Measurements from ENCODE around the gene HIPK1. TPM values are rescaled to one million over a fixed set of nuclear protein-coding genes. Genes with fewer than 3 reads are reported as not detected.
A peak's percentile ranks its signal among the peaks of the same experiment; 100 is the strongest.

HIPK1 gene
- total RNA-seq, 3 donors from 2014 or later (not counting 1 experiment from before 2014, with no cell fraction given) = 238 to 283 (median 261) TPM

- Histone ChIP-seq H3K4me3 (ENCODE audit: low read length) (peak overlapping the region; percentile 70), H3K9me3 (ENCODE audit: control insufficient read depth, insufficient read depth, low read length) (no peaks in the 10 kb centered on the region), H3K27me3 (ENCODE audit: control insufficient read depth, insufficient read depth, low read length) (no peaks in the 10 kb centered on the region), H3K36me3 (ENCODE audit: control insufficient read depth, insufficient read depth, low read length) (peaks cover 33% of the 10 kb centered on the region), H3K27ac (ENCODE audit: low read length) (peak overlapping the region; percentile 93), H3K4me1 (ENCODE audit: control insufficient read depth, insufficient read depth, low read length) (peaks cover 32% of the 10 kb centered on the region)
- Mint-ChIP-seq H3K36me3 (peaks cover 17% of the 10 kb centered on the region), H3K4me1 (peaks cover 61 to 72% of the 10 kb centered on the region in 2 donors), H3K4me3 (peak overlapping the region; percentile 98), H3K9me3 (no peaks in the 10 kb centered on the region), H3K27ac (peak overlapping the region; percentile 99), H3K27me3 (ENCODE audit: low read depth in 2 of 2) (no peaks in the 10 kb centered on the region)
- intact Hi-C loops (cut with micrococcal nuclease) = loop anchor here (1.0 to 2.0 kb wide), 4 partner anchors 32 to 145 kb away; partner anchors contain the start of genes PHTF1, PTPN22 and RSBN1
- WGBS (ENCODE audit: insufficient coverage) = 9% methylated on average over 7 of the region's 7 CpGs
- DNase-seq = peak; percentile 19 to 28
- TF ChIP-seq CTCF (IDR thresholded peaks at IDR 0.05) = no peak
- no peak for ATAC-seq
These were observed 25.4 kb upstream of the HIPK1 start for GRCh38 chr1:113903501-113904292.

GRCh38 chr1:113904293-113904673 lies 24.8 kb upstream of the HIPK1 start:
- H3K4me1 Mint-ChIP-seq = peaks cover 56 to 69% of the 10 kb centered on the region in 2 donors

GRCh38 chr1:113904674-113905434 lies 24.3 kb upstream of the HIPK1 start, which contains the start of the genes AP4B1 and DCLRE1B:
Gene AP4B1, minus strand, starts transcription at chr1:113904799. Its CDS starts 82 bp downstream, at chr1:113904717.
Gene DCLRE1B, plus strand, starts transcription at chr1:113905326. Its CDS starts 261 bp downstream, at chr1:113905587.
- under 1% methylated on average over 67 of the region's 67 CpGs for WGBS (ENCODE audit: insufficient coverage)
- peaks cover 32% of the 10 kb centered on the region for H3K4me1 ChIP-seq (ENCODE audit: control insufficient read depth, insufficient read depth, low read length)
- peaks cover 8% of the 10 kb centered on the region for H3K36me3 Mint-ChIP-seq

More at GRCh38 chr1:113904293-113904673, 24.8 kb upstream of the HIPK1 start:
- H3K4me3 ChIP-seq (ENCODE audit: low read length) = peak overlapping the region; percentile 70
- H3K27me3 ChIP-seq (ENCODE audit: control insufficient read depth, insufficient read depth, low read length) = no peaks in the 10 kb centered on the region
- Mint-ChIP-seq H3K27me3 (ENCODE audit: low read depth in 2 of 2) (no peaks in the 10 kb centered on the region), H3K27ac (peak overlapping the region; percentile 99), H3K9me3 (no peaks in the 10 kb centered on the region), H3K36me3 (peaks cover 11% of the 10 kb centered on the region), H3K4me3 (peak overlapping the region; percentile 98)
- H3K27ac ChIP-seq (ENCODE audit: low read length) = peak overlapping the region; percentile 93
- peak; percentile 8 to 20 (median 16) for ATAC-seq
- no peak for DNase-seq
- peaks cover 33% of the 10 kb centered on the region for H3K36me3 ChIP-seq (ENCODE audit: control insufficient read depth, insufficient read depth, low read length)
- intact Hi-C loops (cut with micrococcal nuclease) = loop anchor here (1.0 to 2.0 kb wide), 4 partner anchors 33 to 145 kb away; partner anchors contain the start of genes PHTF1, PTPN22 and RSBN1
- H3K4me1 ChIP-seq (ENCODE audit: control insufficient read depth, insufficient read depth, low read length) = peaks cover 32% of the 10 kb centered on the region
- TF ChIP-seq CTCF (IDR thresholded peaks at IDR 0.05) = no peak
- under 1% methylated on average over 11 of the region's 11 CpGs for WGBS (ENCODE audit: insufficient coverage)
- no peaks in the 10 kb centered on the region for H3K9me3 ChIP-seq (ENCODE audit: control insufficient read depth, insufficient read depth, low read length)

More at GRCh38 chr1:113904674-113905434, 24.3 kb upstream of the HIPK1 start, which contains the start of the genes AP4B1 and DCLRE1B:
- H3K27ac Mint-ChIP-seq = peak within 1 kb of the TSS; percentile 99
- peak within 1 kb of the TSS; percentile 70 for H3K4me3 ChIP-seq (ENCODE audit: low read length)
- intact Hi-C loops (cut with micrococcal nuclease) = loop anchor here (1.0 to 2.0 kb wide), 6 partner anchors 24 to 146 kb away; partner anchors contain the start of genes HIPK1, PHTF1, PTPN22 and RSBN1
- TF ChIP-seq CTCF (IDR thresholded peaks at IDR 0.05) = peak; percentile 62
- no peaks in the 10 kb centered on the region for H3K9me3 ChIP-seq (ENCODE audit: control insufficient read depth, insufficient read depth, low read length)
- peaks cover 50 to 66% of the 10 kb centered on the region in 2 donors for H3K4me1 Mint-ChIP-seq
- H3K27ac ChIP-seq (ENCODE audit: low read length) = peak within 1 kb of the TSS; percentile 93
- peaks cover 29% of the 10 kb centered on the region for H3K36me3 ChIP-seq (ENCODE audit: control insufficient read depth, insufficient read depth, low read length)
- DNase-seq (peak; percentile 91 to 100), ATAC-seq (peak; percentile 91 to 98 (median 91))
- H3K4me3 Mint-ChIP-seq = peak within 1 kb of the TSS; percentile 98
- no peaks in the 10 kb centered on the region for H3K27me3 Mint-ChIP-seq (ENCODE audit: low read depth in 2 of 2)
- no peaks in the 10 kb centered on the region for H3K9me3 Mint-ChIP-seq
- H3K27me3 ChIP-seq (ENCODE audit: control insufficient read depth, insufficient read depth, low read length) = no peaks in the 10 kb centered on the region

All from natural killer cell (primary cell).